HG02678 (cell line): ENCODE data around the gene AKIRIN2.

Experiments
- ATAC-seq: cut with Tn5 transposase; IDR thresholded peaks from one replicate; pipeline ENCODE4 v1.9.1; 2021; ENCODE audit warnings: mild to moderate bottlenecking, moderate library complexity; ENCODE audit not compliant: unreplicated experiment

AKIRIN2 gene

DNA sequence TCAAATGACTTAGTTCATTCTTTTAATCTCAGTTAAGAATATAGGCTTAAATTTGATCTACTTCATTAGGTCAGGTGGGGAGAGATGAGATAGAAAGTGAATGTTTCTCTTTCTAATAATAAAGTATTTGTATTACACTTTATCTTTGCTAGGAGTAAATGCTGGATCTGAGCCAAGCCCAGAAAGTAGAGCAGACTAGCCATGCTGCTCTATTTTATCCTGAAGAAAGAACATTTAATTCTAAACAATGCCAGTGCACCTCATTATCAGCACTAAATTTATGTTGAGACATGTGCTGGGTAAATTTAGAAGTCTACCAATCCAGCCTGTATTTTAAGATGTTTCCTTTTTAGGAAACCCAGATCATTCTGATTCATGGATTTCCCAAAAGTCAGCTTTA is 43.5 kb downstream of the AKIRIN2 start:
- no peak for ATAC-seq

DNA sequence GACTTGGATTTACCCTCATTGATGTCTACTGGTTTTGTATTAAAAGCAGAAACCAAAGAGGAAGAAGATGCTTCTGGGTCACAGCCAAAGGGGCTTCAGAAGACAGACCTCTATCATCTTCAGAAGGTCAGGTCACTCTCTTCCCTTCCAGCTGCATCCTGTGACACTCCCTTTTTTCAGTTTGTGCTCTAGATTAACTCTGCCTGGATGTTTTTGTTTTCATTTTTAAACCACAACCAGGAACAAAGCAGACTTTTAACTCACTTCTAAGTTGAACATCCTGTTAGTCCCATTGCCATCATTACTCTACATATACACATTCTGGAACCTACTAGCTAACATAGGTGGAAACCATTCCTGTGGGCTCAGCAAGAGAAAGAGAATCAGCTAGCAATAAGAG is 45.2 kb downstream of the AKIRIN2 start:
- ATAC-seq = peak; percentile 87

DNA sequence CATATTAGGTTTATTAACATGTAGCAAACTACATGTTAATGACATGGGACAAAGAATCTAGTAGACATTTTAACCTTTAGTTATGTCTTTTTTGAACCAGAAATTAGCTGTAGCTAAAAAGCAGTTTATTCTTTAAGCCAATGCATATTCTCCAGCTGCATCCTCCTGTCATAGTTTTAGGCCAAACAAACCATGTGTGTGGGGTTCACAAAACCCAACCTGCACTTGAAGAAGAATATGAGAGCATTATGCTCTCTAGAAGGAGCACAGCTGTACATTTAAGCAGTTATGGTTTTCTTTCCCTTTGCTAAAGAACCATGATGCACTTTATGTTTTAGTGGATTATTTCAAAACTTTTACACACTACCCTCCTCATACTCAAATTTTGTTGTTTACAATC is 46.2 kb downstream of the AKIRIN2 start:
- ATAC-seq = no peak

DNA sequence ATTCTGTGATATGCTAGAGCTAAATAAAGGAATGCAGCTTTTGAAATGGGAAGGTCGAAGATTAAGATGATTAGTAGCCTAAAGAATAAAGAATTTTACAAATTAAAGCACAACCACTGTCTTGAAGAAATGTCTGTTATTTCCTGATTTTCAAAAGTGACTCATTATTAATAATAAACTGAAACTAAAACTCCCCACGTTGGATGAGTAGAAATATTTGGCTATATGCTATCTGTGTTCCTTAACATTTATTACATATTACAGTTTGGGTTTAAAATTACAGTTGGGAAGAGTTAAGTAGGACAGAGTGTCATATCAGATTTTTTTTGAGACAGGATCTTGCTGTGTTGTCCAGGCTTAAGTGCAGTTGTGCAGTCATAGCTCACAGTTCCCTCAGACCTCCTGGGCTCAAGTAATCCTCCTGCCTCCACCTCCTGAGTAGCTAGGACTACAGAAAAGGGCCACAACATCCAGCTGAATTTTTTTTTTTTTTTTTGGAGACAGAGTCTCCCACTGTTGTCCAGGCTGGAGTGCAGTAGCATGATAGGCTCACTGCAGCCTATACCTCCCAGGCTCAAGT is 47.1 kb downstream of the AKIRIN2 start:
- no peak for ATAC-seq

DNA sequence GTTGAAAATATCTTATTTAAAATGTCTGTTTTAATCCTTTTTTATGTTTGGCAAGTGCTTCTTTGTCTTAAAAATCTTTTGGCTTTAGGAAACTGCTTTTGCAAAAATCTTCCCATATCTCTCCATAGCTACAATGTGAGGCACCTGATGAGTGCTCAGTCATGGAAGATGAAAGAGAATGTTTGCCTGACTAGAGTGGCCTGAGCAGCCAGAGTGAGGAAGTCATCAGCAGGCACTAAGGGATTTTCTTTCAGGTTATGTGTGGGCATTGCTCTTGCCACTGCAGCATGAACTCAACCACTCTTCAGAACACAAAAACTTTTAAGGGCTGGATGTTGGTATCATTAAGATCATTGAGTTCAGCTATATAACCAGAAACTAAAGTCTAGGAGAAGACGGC is 47.9 kb downstream of the AKIRIN2 start:
- ATAC-seq = no peak

DNA sequence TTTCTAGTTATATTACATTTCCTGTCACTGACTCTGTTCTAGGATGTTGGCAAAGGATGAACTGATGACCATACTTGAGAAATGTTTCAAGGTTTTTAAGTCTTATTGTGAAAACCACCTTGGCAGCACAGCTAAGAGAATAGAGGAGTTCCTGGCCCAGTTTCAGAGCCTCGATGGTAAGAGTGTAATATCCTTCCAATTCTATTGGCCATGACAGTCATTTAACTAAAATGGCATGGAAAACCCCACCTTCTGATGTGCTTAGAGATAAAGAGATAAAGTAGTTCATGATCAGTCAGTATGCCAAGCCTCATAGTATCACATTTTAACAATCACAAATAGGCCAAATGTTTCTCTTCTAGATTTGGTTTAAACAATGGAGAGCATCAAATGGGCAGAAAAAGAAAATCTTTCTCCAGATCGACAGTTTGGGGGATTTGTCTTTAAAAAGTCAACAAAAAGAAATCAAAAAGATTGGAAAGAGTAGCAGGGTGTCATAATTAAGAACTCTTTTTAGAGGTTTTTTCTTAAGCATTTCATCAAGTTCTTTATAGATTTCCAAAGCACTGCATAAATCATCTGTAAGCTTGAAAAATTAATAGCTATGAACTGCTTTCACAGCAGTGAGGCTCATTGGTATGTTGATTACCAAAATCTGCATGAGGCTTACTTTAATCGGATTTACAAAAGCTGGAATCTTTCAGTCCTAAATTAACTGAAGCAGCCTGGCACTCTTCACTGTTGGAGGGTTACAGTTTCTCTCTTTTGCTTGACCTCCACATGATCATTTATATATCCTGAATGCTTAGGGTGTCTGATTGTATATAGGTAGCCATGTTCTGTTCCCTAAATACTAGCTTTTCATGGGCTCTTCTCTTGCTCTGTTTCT is 48.7 kb downstream of the AKIRIN2 start:
- ATAC-seq = no peak

DNA sequence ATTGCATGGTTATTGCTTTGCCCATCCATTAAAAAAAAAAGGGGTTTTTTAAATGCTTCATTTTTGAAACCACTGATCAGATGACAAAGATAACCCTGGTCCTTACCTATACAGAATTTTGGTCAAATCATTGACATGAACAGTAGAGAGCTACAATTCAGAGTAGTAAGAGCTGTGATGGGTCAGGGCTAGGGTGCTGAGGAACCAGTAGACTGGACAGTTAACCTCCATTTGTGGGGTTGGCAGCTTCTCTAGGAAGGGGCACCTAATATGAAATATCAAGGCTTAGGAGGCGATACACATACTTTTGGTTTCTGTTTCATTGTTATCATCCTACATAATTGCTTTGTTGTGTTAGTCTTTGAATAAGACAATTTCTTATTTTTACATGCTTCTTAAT is 57.0 kb downstream of the AKIRIN2 start:
- ATAC-seq = peak; percentile 72

DNA sequence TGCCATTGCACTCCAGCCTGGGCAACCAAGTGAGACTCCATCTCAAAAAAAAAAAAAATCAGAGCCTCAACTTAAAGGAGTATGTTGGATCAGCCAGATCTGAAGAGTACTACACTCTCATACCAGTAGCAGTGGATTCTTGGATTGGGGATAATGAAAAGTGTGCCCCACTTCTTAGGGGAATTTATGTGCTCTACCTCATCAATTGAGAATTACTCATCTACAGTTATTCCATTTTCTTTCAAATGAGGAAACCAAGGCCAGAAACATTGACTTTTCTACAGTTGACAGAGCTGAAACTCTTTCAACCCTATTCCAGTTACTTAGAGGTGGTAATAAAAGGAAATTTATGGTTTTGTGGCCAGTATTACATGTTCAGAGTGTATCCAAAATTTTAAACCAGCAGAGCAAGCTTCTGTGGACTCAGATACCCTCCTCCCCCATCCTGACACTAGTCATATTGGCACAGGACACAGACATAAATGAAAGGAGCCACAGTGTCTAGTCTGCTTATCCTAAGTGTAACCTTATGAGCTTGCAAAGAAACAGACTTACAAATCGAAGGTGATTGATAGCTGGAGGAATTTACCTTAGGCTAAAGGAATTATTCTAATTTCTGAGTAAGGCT is 60.9 kb downstream of the AKIRIN2 start:
- no peak for ATAC-seq

DNA sequence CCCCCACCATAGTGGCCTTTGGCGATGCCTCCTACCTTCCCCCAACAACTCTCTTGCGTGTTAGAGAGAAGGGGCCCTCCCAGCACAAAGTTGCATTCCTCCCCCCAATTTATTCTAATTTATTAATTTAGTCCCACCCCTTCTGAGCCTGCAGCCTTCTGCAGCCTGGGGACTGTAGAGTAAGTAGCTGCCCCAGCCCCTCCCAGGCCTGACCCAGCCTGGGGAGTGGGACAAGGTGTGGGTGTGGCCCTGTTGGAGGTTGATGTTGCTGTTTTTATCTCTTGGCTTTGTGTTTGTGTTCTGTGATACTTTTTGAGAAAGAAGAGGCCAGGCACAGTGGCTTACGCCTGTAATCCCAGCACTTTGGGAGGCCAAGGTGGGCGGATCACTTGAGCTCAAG is 62.7 kb downstream of the AKIRIN2 start:
- no peak for ATAC-seq

DNA sequence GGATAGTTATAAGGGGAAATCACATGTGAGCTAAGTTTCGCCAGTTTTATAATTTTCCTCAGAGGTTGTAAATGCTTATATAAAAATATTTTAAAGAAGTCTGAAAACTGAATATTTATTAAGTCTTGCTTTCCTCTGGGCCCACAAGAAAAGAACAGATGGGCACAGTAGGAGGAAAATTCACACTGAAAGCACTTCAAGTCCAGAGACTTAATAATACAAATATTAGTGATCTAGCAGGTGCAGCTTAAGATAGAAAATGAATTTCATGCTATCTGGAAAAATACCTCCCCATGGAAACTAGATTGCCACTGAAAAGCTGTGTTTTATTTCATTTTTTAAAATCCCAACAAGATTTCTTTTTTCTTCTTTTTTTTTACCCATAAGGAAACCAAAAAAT is 64.9 kb downstream of the AKIRIN2 start:
- no peak for ATAC-seq

DNA sequence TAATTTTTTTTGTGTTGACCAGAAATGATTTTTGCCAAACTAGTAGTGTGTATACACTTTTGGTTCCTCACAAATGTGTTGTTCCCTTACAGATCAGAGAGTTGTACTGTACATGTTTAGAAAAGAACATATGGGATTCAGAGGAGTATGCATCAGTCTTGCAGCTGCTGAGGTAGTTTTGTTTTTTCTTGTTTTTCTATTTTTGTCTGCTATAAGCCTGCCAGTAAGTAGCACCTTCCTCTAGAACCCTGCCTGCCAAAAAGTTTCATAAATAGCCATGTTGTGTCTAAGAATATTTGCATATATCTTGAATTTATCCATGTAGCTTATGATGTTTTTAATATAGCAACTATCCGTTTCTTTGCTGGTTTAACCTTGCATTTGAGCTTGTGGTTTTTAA is 65.7 kb downstream of the AKIRIN2 start:
- no peak for ATAC-seq

DNA sequence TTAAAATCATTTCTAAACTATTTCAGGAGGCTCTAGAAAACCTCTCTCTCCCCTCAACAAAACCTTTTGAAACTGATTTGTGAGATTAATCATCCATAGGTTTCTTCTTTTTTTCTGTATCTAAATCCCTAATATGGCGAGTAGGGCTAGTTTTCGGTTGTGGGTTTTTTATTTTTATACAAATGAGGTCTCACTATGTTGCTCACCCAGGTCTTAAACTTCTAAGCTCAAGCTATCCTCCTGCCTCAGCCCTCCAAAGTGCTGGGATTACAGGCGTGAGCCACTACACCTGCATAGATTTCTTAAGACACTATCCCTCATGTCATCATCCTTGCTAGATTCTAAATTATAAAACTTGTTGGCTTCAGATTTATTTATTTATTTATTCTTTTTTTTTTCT is 68.2 kb downstream of the AKIRIN2 start:
- ATAC-seq = no peak

DNA sequence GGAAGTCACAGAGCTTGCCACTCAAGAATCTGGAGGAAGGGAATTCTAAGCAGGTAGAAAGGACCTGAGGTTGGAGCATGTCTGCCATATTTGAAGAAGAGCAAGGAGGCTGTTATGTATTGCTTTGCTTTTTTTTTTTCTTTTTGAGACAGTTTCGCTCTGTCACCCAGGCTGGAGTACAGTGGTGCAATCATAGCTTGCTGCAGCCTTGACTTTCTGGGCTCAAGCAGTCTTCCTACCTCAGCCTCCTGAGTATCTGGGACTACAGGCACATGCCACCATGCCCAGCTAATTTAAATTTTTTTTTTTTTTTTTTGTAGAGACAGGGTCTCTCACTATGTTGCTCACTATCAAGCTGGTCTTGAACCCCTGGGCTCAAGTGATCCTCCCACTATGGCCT is 71.3 kb downstream of the AKIRIN2 start:
- no peak for ATAC-seq

DNA sequence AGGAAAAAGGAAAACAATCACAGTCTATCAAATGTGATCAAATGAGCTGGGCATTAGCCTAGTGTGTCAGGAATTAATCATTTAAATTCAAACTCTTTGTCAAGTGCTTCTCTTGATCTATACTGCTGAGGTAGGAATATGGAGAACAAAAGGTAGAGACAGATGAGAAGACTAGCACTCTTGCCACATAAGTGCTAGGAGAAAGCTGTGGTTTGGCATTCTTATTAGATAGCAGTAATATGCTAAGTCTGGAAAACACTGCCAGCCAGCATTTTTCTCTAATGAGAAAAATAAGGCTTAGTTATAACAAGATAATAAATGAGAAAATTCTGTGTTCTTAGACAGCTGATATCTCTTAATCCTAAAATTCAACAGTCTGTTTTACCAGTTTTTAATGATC is 73.2 kb downstream of the AKIRIN2 start:
- no peak for ATAC-seq

DNA sequence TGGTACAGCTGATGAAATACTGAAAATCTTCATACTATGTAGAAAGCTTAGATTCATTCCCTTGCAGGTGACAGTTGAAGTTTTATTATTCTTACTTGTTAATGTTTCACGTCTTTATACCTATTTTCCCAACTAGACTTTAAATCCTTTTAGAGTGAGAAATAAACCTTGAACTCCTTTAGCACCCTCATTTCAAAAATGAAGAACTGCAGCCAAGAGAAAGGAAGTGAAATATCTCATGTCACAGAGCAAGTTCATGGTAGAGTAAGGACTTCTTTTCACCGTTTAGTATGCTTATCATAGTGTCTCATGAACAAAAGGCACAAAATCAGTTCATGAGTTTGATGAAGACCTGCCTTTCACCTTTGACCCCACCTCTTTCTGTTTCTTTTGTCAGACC is 73.6 kb downstream of the AKIRIN2 start:
- no peak for ATAC-seq
